Measurements from ENCODE around the gene SYNJ2. TPM values are rescaled to one million over a fixed set of nuclear protein-coding genes. Genes with fewer than 3 reads are reported as not detected.

The SYNJ2 gene
- total RNA-seq, 1 experiment from 2014 or later = 70.0 TPM

- no peak for ATAC-seq
- Histone ChIP-seq H3K9me3 (ENCODE audit: control insufficient read depth, insufficient read depth, low read depth, low read length) (no peaks in the 10 kb centered on the region), H3K27me3 (ENCODE audit: control insufficient read depth, insufficient read depth, low read length) (no peaks in the 10 kb centered on the region), H3K27ac (ENCODE audit: low read length) (peak overlapping the region; percentile 83), H3K4me3 (ENCODE audit: low read depth in 2 of 2, low read length in 2 of 2) (no peak overlapping the region), H3K36me3 (ENCODE audit: control insufficient read depth, insufficient read depth, low read length) (0 out of 2 replicates have a peak, but pooled peaks cover 3% of the 10 kb centered on the region), H3K4me1 (ENCODE audit: control insufficient read depth, insufficient read depth, low read length) (peaks cover 49% of the 10 kb centered on the region)
- in situ Hi-C loops (cut with HindIII; ENCODE audit: low pct_unique_long_range_greater_than_20kb, low sequenced_read_pairs) = loop anchor here (5.0 kb wide), 1 partner anchor 61 kb away; no protein-coding TSS in a partner anchor
- BruUV-seq (replicated peaks) = no TSS peak
- intact Hi-C loops (cut with micrococcal nuclease; ENCODE audit: unreplicated experiment) = no loop called here
- TF ChIP-seq POLR2AphosphoS5 (IDR thresholded peaks at IDR 0.05; ENCODE audit: low read depth, low read length) (no peak), TCF7L2 (IDR thresholded peaks at IDR 0.05; ENCODE audit: low read depth, low read length) (no peak), REST (IDR thresholded peaks at IDR 0.05; ENCODE audit: insufficient read depth in 1 of 2, low read depth in 2 of 2, low read length in 1 of 2) (no peak), SIN3A (IDR thresholded peaks at IDR 0.05; ENCODE audit: borderline replicate concordance, insufficient read depth, low read depth, low read length) (no peak), CTCF (IDR thresholded peaks at IDR 0.05) (no peak)
- ChIA-PET CTCF (no interaction called here), POLR2A (no interaction called here)
- no peak for DNase-seq (ENCODE audit: low read depth, low spot score)
Observed at GRCh38 chr6:158033077-158033750, 51.6 kb downstream of the SYNJ2 start.

- CTCF ChIA-PET = no interaction called here
- in situ Hi-C loops (cut with HindIII; ENCODE audit: low pct_unique_long_range_greater_than_20kb, low sequenced_read_pairs) = loop anchor here (5.0 kb wide), 1 partner anchor 62 kb away; no protein-coding TSS in a partner anchor
- intact Hi-C loops (cut with micrococcal nuclease; ENCODE audit: unreplicated experiment) = no loop called here
- TF ChIP-seq TCF7L2 (IDR thresholded peaks at IDR 0.05; ENCODE audit: low read depth, low read length) (no peak), CTCF (IDR thresholded peaks at IDR 0.05) (no peak), POLR2AphosphoS5 (IDR thresholded peaks at IDR 0.05; ENCODE audit: low read depth, low read length) (no peak), SIN3A (IDR thresholded peaks at IDR 0.05; ENCODE audit: borderline replicate concordance, insufficient read depth, low read depth, low read length) (no peak), REST (IDR thresholded peaks at IDR 0.05; ENCODE audit: insufficient read depth in 1 of 2, low read depth in 2 of 2, low read length in 1 of 2) (no peak)
- no TSS peak for BruUV-seq (replicated peaks)
- ATAC-seq (no peak), DNase-seq (ENCODE audit: low read depth, low spot score) (no peak)
- Histone ChIP-seq H3K4me3 (ENCODE audit: low read depth in 2 of 2, low read length in 2 of 2) (no peak overlapping the region), H3K27ac (ENCODE audit: low read length) (peak overlapping the region; percentile 83), H3K4me1 (ENCODE audit: control insufficient read depth, insufficient read depth, low read length) (peaks cover 50% of the 10 kb centered on the region), H3K27me3 (ENCODE audit: control insufficient read depth, insufficient read depth, low read length) (no peaks in the 10 kb centered on the region), H3K9me3 (ENCODE audit: control insufficient read depth, insufficient read depth, low read depth, low read length) (no peaks in the 10 kb centered on the region), H3K36me3 (ENCODE audit: control insufficient read depth, insufficient read depth, low read length) (0 out of 2 replicates have a peak, but pooled peaks cover 3% of the 10 kb centered on the region)
- POLR2A ChIA-PET = no interaction called here
Observed at GRCh38 chr6:158033751-158034702, 52.4 kb downstream of the SYNJ2 start.
